IMR-90 (cell line): ENCODE data around the gene PIK3CG. TPM values are rescaled to one million over a fixed set of nuclear protein-coding genes. Genes with fewer than 3 reads are reported as not detected.

Experiments
- ATAC-seq: fragments of 200-7000 bp; cut with Tn5 transposase; 2 replicates; pipeline ENCODE4 v1.9.1; 2020; ENCODE audit warnings: low read depth, mild to moderate bottlenecking, moderate library complexity
- BruUV-seq: library from RNA; stranded (reverse); fragments of 400-500 nt; replicated peaks from 2 replicates; lab custom pipeline; 2021; lab: Mats Ljungman, UMichigan
- CTCF ChIA-PET: fragments of 300-600 bp; formaldehyde crosslinking; extraction: SDS; loops from one replicate; lab custom pipeline; 2021; ENCODE audit warnings: antibody characterized with exemption; lab: Yijun Ruan, JAX
- POLR2A ChIA-PET: fragments of 300-600 bp; sonication (Branson Sonifier 250); formaldehyde crosslinking; loops from one replicate; lab custom pipeline; 2022; ENCODE audit warnings: antibody characterized with exemption; ENCODE audit not compliant: unreplicated experiment; lab: Charles Lee
- DNase-seq: peaks from one replicate; pipeline ENCODE4 v3.0.0; 2013
- H2AFZ ChIP-seq: replicated peaks from 2 replicates; pipeline ENCODE3; 2013; ENCODE audit warnings: low read length, mild to moderate bottlenecking; ENCODE audit not compliant: poor library complexity
- H2AK5ac ChIP-seq: 2 replicates; pipeline ENCODE4 v1.6.1; 2013; ENCODE audit warnings: low read depth, low read length, inconsistent platforms
- H2AK9ac ChIP-seq: replicated peaks from 2 replicates; pipeline ENCODE3; 2013; ENCODE audit warnings: mild to moderate bottlenecking, low read depth, low read length, moderate library complexity; ENCODE audit not compliant: poor library complexity
- H2BK120ac ChIP-seq: 2 replicates; pipeline ENCODE4 v1.6.1; 2013; ENCODE audit warnings: low read depth, low read length, inconsistent platforms
- H2BK15ac ChIP-seq: 3 replicates; pipeline ENCODE4 v1.6.1; 2013; ENCODE audit warnings: low read depth, low read length, inconsistent platforms
- H2BK20ac ChIP-seq: 2 replicates; pipeline ENCODE4 v1.6.1; 2013; ENCODE audit warnings: low read depth, mild to moderate bottlenecking, inconsistent platforms, low read length, moderate library complexity
- H2BK5ac ChIP-seq: 2 replicates; pipeline ENCODE4 v1.6.1; 2013; ENCODE audit warnings: mild to moderate bottlenecking, low read depth, low read length, inconsistent platforms; ENCODE audit not compliant: poor library complexity, severe bottlenecking
- H3K14ac ChIP-seq: replicated peaks from 2 replicates; pipeline ENCODE4 v1.6.1; 2013; ENCODE audit warnings: low read depth, low read length, inconsistent platforms
- H3K18ac ChIP-seq: 2 replicates; pipeline ENCODE4 v1.6.1; 2013; ENCODE audit warnings: low read depth, low read length, control low read depth
- H3K23ac ChIP-seq: 2 replicates; pipeline ENCODE4 v1.6.1; 2013; ENCODE audit warnings: low read depth, low read length, inconsistent platforms
- H3K27ac ChIP-seq: 2 replicates; pipeline ENCODE4 v1.5.1; 2013; ENCODE audit warnings: mild to moderate bottlenecking, control low read depth, low read length; ENCODE audit not compliant: insufficient read depth
- H3K27me3 ChIP-seq: 2 replicates; pipeline ENCODE4 v1.6.1; 2013; ENCODE audit warnings: low read length; ENCODE audit not compliant: control insufficient read depth, insufficient read depth
- H3K36me3 ChIP-seq: 2 replicates; pipeline ENCODE4 v1.6.1; 2013; ENCODE audit warnings: low read length, mixed read lengths; ENCODE audit not compliant: control insufficient read depth, insufficient read depth
- H3K4ac ChIP-seq: 2 replicates; pipeline ENCODE4 v1.6.1; 2013; ENCODE audit warnings: low read depth, low read length, inconsistent platforms
- H3K4me1 ChIP-seq: 2 replicates; pipeline ENCODE4 v1.6.1; 2013; ENCODE audit warnings: low read length, mixed read lengths; ENCODE audit not compliant: control insufficient read depth, insufficient read depth
- H3K4me2 ChIP-seq: 2 replicates; pipeline ENCODE4 v1.6.1; 2013; ENCODE audit warnings: low read depth, mild to moderate bottlenecking, control low read depth, low read length, moderate library complexity
- H3K4me3 ChIP-seq: 2 replicates; pipeline ENCODE4 v1.5.1; 2013; ENCODE audit warnings: low read depth, mild to moderate bottlenecking, control low read depth, low read length, moderate library complexity; ENCODE audit not compliant: insufficient read depth
- H3K56ac ChIP-seq: 2 replicates; pipeline ENCODE4 v1.6.1; 2013; ENCODE audit warnings: low read length, inconsistent platforms; ENCODE audit not compliant: insufficient read depth; ENCODE audit errors: extremely low read depth
- H3K79me1 ChIP-seq, 2 experiments: 2 replicates each; pipeline ENCODE4 v1.6.1; 2013; ENCODE audit warnings: low read length in 2 of 2, inconsistent platforms in 1 of 2, low read depth in 1 of 2
- H3K9ac ChIP-seq: 2 replicates; pipeline ENCODE4 v1.6.1; 2013; ENCODE audit warnings: low read depth, low read length, control low read depth
- H3K9me1 ChIP-seq: 2 replicates; pipeline ENCODE4 v1.6.1; 2013; ENCODE audit warnings: low read length, inconsistent platforms; ENCODE audit not compliant: insufficient read depth
- H3K9me3 ChIP-seq: 2 replicates; pipeline ENCODE4 v1.6.1; 2013; ENCODE audit warnings: low read length; ENCODE audit not compliant: control insufficient read depth, insufficient read depth
- H4K20me1 ChIP-seq: 2 replicates; pipeline ENCODE4 v1.6.1; 2013; ENCODE audit warnings: low read length, inconsistent platforms; ENCODE audit not compliant: insufficient read depth
- H4K5ac ChIP-seq: 2 replicates; pipeline ENCODE4 v1.6.1; 2013; ENCODE audit warnings: mild to moderate bottlenecking, low read depth, low read length, control low read depth
- H4K8ac ChIP-seq, 2 experiments: 2 replicates each; pipeline ENCODE4 v1.6.1; 2013; ENCODE audit warnings: low read depth in 2 of 2, low read length in 2 of 2, control low read depth in 1 of 2, inconsistent platforms in 1 of 2
- H4K91ac ChIP-seq: 2 replicates; pipeline ENCODE4 v1.6.1; 2013; ENCODE audit warnings: low read depth, low read length, inconsistent platforms; ENCODE audit not compliant: insufficient read depth
- BHLHE40 ChIP-seq: fragments of 150-350 bp; IDR thresholded peaks from 2 replicates; pipeline ENCODE4 v1.6.1; 2016; ENCODE audit warnings: mild to moderate bottlenecking, low read depth, low read length
- CEBPB ChIP-seq: IDR thresholded peaks from 2 replicates; pipeline ENCODE4 v1.6.1; 2012; ENCODE audit warnings: low read depth, low read length, improper control_type of control experiment
- CHD1 ChIP-seq: IDR thresholded peaks from 2 replicates; pipeline ENCODE4 v1.6.1; 2012; ENCODE audit warnings: low read depth, low read length, improper control_type of control experiment
- MAZ ChIP-seq: IDR thresholded peaks from 2 replicates; pipeline ENCODE4 v1.6.1; 2012; ENCODE audit warnings: low read depth, mild to moderate bottlenecking, low read length, improper control_type of control experiment, moderate library complexity, borderline replicate concordance
- RAD21 ChIP-seq: IDR thresholded peaks from 2 replicates; pipeline ENCODE4 v1.6.1; 2012; ENCODE audit warnings: low read length, improper control_type of control experiment
- RFX5 ChIP-seq: IDR thresholded peaks from 2 replicates; pipeline ENCODE4 v1.8.0; 2012; ENCODE audit warnings: low read depth, mild to moderate bottlenecking, low read length, moderate library complexity
- WGBS, 2 experiments: methylation state at CpG; one replicate each; pipeline versions ENCODE4 v1.1.5 to v1.1.7; 2013; ENCODE audit warnings: missing lambda C conversion rate in 2 of 2; ENCODE audit not compliant: insufficient read length in 1 of 2; ENCODE audit errors: extremely low coverage in 2 of 2; 5-methylcytosine and 5-hydroxymethylcytosine counted together
- dilution Hi-C: fragments of 300-500 bp; cut with HindIII; formaldehyde crosslinking; loops from one replicate; pipeline ENCODE4 v1.14.3; 2018; ENCODE audit warnings: low sequenced_read_pairs; ENCODE audit not compliant: unreplicated experiment
- in situ Hi-C: fragments of 300-500 bp; cut with MboI; formaldehyde crosslinking; loops from 3 replicates; pipeline ENCODE4 v1.14.3; 2019; ENCODE audit warnings: low sequenced_read_pairs, inconsistent platforms, mixed read lengths
- intact Hi-C: fragments of 100-400 bp; cut with micrococcal nuclease; formaldehyde crosslinking; loops from 2 replicates; pipeline ENCODE4 v1.10.0; 2022
- polyA plus RNA-seq, 3 experiments: library from polyadenylated mRNA; depleted of rRNA; stranded (reverse); fragments of >200 nt; gene quantifications; 2 replicates each; pipeline ENCODE4 v1.2.3, GENCODE V29; 2012; ENCODE audit warnings: low replicate concordance in 1 of 3
- total RNA-seq: library from RNA; depleted of rRNA; stranded (reverse); fragments of >200 nt; gene quantifications from 2 replicates; pipeline ENCODE4 v1.2.3, GENCODE V29; 2012
- TF ChIP-seq, protein P1 (sequence below): fragments of 150-350 bp; IDR thresholded peaks from 2 replicates; pipeline ENCODE4 v1.6.1; 2017; ENCODE audit warnings: mild to moderate bottlenecking, antibody characterized with exemption, low read length, low read depth
- TF ChIP-seq, protein P2 (sequence below): conservative IDR thresholded peaks from 2 replicates; pipeline ENCODE4 v1.5.1; 2012; ENCODE audit warnings: mild to moderate bottlenecking, low read depth, low read length, improper control_type of control experiment

Gene PIK3CG
- total and polyA plus RNA-seq, 2 of the 4 experiments (the other 2 are of a cell fraction) = under 0.01 TPM; not detected in 1

DNA sequence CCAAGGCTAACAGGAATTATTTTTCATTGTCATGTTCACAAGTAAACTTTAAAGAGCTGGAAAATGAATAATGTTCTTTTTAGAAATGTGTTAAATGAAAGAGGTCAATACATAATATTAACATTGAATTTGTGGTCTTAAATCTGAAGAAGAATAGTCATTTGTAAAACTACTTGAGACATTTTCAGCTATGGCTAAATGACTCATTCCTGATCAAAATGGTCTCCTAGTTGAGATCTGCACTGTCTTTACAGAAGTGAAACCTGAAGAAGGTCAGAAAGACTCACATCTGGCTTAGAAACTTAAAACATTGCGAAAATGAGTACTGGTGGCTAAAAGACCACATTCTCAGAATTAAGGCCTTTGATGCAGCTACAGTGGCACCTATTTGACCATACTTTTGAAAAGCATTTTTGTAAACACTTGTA, 5.9 kb downstream of the PIK3CG start:
- Histone ChIP-seq H3K14ac (no peak overlapping the region), H2BK15ac (no peak overlapping the region), H4K5ac (no peak overlapping the region), H4K20me1 (no peaks in the 10 kb centered on the region), H3K9me3 (peaks cover 3% of the 10 kb centered on the region; the same call in 1 of the 2 replicates), H2BK20ac (no peak overlapping the region), H3K27ac (no peak overlapping the region), H3K4me3 (no peak overlapping the region), H3K79me1 (no peaks in the 10 kb centered on the region), H3K56ac (no peak overlapping the region), H4K91ac (no peak overlapping the region), H3K18ac (no peak overlapping the region), H2AK5ac (no peak overlapping the region), H2BK120ac (no peak overlapping the region), H3K27me3 (no peaks in the 10 kb centered on the region), H3K9ac (no peak overlapping the region), H3K23ac (no peak overlapping the region), H3K4ac (no peak overlapping the region), H3K4me1 (no peaks in the 10 kb centered on the region), H3K9me1 (no peaks in the 10 kb centered on the region), H2AFZ (no peak overlapping the region), H2AK9ac (no peak overlapping the region), H3K36me3 (no peaks in the 10 kb centered on the region), H3K4me2 (no peak overlapping the region), H4K8ac (no peak overlapping the region), H2BK5ac (no peak overlapping the region)
- dilution Hi-C loops = no loop called here
- intact Hi-C loops = no loop called here
- POLR2A ChIA-PET = no interaction called here
- no TSS peak for BruUV-seq
- DNase-seq = peak; percentile 49
- no peak for TF ChIP-seq BHLHE40
- TF ChIP-seq, protein P1, sequence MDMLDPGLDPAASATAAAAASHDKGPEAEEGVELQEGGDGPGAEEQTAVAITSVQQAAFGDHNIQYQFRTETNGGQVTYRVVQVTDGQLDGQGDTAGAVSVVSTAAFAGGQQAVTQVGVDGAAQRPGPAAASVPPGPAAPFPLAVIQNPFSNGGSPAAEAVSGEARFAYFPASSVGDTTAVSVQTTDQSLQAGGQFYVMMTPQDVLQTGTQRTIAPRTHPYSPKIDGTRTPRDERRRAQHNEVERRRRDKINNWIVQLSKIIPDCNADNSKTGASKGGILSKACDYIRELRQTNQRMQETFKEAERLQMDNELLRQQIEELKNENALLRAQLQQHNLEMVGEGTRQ = no peak
- no peak for TF ChIP-seq MAZ
- no peak for TF ChIP-seq CEBPB
- no peak for TF ChIP-seq RFX5
- TF ChIP-seq, protein P2, sequence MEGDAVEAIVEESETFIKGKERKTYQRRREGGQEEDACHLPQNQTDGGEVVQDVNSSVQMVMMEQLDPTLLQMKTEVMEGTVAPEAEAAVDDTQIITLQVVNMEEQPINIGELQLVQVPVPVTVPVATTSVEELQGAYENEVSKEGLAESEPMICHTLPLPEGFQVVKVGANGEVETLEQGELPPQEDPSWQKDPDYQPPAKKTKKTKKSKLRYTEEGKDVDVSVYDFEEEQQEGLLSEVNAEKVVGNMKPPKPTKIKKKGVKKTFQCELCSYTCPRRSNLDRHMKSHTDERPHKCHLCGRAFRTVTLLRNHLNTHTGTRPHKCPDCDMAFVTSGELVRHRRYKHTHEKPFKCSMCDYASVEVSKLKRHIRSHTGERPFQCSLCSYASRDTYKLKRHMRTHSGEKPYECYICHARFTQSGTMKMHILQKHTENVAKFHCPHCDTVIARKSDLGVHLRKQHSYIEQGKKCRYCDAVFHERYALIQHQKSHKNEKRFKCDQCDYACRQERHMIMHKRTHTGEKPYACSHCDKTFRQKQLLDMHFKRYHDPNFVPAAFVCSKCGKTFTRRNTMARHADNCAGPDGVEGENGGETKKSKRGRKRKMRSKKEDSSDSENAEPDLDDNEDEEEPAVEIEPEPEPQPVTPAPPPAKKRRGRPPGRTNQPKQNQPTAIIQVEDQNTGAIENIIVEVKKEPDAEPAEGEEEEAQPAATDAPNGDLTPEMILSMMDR = no peak
- TF ChIP-seq RAD21 = no peak
- no peak for TF ChIP-seq CHD1
- WGBS, 2 experiments = no CpG with 5 or more reads among the region's 1 CpG
- in situ Hi-C loops = no loop called here
- 0 out of 2 replicates have a peak, but pooled peaks have one; percentile 29 for ATAC-seq
- CTCF ChIA-PET = interaction anchor here (1.3 kb wide), 1 partner anchor 19 kb away, joined by 3 read pairs; no protein-coding TSS in a partner anchor
